NCI-H526 treated with DMSO at 0.1 percent for 48 hours (cell line): ENCODE measurements around the gene PRAME.
"Not testable (repeated sequence)": the region's sequence is repeated elsewhere in the genome, so short reads cannot be mapped to it uniquely, and the experiment has no call there.

Source experiments
- DNase-seq: peaks from one replicate; lab custom pipeline; 2025; lab: John Stamatoyannopoulos, UW

Gene PRAME, protein sequence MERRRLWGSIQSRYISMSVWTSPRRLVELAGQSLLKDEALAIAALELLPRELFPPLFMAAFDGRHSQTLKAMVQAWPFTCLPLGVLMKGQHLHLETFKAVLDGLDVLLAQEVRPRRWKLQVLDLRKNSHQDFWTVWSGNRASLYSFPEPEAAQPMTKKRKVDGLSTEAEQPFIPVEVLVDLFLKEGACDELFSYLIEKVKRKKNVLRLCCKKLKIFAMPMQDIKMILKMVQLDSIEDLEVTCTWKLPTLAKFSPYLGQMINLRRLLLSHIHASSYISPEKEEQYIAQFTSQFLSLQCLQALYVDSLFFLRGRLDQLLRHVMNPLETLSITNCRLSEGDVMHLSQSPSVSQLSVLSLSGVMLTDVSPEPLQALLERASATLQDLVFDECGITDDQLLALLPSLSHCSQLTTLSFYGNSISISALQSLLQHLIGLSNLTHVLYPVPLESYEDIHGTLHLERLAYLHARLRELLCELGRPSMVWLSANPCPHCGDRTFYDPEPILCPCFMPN

DNA sequence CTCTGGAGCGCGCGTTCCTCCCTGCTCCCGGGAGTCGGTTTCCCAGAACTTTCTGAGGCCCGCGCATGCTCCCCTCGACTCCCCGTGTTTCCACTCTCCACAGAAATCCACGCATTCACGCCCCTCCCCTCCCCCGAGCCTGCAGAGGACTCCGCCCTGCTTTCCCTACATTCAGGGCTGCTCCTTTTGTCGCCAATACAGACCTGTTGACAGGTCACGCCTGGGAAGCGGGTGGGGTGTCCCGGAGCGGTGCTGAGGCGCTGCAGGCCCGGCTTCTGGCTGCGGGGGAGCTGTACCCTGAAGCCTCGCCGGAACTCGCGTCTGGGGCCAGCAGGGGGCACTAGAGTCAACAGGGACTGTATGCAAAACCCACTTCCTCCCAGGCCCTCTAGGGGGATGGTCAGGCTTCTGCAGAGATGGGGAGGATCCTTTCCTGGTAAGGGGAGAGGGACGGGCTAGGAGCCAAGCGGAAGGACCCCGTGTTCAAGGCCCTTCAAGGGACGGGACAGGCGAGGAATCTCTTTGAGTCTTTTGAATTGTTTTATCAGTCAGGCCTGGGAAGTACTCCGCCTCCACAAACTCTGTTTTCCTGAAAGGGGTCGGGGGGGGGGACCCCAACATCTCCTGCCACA lies at the start of gene PRAME:
Gene PRAME (minus strand): TSS at position 294 of the 632 bp plus-strand sequence. CDS start 2,433 bp downstream, outside the sequence.
- peak; percentile 49 for DNase-seq

DNA sequence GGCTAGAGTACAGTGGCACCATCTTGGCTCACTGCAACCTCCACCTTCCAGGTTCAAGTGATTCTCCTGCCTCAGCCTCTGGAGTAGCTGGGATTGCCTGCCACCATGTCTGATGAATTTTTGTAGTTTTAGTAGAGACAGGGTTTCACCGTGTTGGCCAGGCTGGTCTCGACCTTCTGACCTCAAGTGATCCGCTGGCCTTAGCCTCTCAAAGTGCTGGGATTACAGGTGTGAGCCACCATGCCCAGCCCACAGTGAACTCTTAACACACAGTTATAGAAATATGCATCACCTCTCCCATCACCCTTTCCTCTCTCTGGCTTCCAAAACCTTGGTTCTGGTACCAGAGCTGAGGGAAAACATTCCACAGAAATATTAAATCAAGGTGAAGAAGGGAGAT lies 49.0 kb upstream of the PRAME start:
- not testable (repeated sequence) for DNase-seq

DNA sequence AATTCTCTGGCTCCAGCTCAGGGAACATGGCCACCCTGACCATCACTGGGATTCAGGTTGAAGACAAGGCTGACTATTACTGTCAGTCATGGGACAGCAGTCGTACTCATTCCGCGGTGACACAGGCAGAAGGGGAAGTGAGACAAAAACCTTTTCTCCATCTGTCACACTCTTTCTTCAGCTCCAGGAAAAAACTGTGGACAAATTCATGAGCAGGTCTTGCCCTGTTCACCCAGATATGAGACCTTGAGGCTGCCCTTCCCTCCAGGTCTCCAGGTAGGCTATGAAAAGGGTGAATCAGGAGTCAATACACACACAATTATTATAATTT lies 46.0 kb upstream of the PRAME start:
- DNase-seq = no peak

DNA sequence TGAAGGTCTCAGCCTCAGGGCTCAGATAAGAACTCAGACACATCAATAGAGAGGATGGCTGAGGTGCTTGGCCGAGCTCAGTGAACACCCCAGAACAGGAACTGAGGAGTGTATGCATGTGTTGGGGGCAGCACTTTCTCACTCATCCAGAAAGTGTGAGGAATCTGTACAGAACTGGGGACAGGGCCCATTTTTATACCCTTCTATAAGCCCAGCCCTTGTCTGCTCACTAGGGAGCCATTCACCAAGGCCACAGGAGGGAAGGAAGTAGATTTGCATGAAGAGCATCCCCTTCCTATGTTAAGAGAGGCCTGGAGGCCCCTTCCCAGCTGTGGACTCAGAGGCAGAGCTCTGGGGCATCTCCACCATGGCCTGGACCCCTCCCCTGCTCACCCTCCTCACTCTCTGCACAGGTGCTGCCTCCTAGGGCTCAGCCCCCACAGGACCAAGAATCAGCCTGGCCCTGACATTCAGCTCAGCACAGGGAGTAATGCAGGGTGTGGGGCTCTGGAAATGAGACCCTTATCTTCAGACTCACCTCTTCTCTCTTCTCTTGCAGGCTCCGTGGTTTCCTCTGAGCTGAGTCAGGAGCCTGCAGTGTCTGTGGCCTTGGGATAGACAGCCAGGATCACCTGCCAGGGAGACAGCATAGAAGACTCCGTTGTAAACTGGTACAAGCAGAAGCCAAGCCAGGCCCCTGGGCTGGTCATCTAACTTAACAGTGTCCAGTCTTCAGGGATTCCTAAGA lies 45.4 kb upstream of the PRAME start:
- DNase-seq = no peak

DNA sequence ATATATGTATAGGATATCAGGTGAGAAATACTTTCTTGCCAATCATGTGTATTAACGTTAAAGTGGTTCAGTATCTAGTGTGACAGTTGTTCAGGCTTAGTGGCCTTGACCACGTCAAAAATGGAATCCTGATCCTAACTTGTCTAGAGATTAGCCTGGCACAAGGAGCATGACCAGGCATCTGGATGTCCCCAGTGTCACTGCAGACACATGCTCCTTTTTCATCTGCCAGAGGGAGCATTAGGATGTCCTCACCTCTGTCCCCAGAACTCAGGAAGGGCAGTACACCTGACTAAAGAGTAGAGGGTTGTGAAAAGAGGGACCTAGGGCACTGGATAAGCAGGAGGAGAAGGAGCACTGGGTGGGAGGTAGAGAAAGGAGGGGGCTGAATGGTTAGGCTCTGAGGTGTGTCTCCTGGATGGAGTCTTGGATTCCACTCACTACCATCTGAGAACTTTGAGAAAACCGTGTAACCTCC lies 44.4 kb upstream of the PRAME start:
- no peak for DNase-seq

DNA sequence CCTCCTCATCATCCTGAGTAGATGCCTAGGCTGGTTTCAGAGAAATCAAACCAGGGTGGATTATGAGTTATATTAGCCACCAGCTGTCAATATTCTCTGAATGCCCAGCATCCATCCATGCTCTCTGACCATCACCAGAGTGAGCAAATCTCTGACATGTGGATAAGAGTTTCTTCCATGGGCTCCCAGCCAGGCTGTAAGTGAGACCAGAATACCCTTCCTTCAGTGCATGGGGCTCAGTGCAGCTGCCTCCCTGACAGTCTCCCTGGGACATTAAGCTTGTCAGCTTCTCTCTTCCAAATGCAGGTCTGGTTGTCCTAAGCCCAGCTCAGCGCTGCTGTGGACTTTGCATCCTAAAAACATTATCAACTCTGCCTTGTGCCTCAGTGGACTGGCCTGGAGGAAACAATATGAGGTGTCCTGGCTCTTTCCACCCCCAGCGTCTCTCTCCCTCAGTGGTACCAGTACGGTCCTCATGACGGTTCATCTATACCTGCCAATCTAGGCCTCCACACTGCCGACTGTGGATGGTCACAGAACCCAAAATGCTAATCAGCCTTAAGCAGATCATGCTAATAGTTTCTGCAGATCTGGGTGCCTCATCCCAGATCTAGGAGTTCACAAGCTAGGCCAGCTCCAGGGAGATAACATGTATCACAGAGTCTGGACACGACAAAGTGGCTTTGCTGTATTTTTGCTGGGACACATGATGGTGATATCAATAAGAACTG lies 41.6 kb upstream of the PRAME start:
- DNase-seq = no peak

DNA sequence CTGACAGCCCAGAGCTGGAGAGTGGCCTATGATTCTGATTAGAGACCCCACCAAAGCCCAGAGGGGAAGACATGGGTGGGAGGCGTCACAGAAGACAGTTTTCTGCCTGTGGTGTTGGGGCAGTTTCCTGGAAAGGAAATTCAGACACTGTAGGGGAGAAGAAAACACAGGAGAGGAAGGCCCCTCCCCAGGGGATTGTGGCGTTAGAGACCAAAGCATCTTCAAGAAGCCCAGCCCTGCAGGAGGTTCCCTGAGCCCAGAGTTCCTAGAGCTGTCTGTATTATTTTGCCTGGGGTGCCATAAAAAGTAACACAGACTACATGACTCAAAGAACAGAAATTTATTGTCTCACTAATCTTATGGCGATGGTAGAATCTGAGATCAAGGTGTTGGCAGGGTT lies 40.2 kb upstream of the PRAME start:
- no peak for DNase-seq

DNA sequence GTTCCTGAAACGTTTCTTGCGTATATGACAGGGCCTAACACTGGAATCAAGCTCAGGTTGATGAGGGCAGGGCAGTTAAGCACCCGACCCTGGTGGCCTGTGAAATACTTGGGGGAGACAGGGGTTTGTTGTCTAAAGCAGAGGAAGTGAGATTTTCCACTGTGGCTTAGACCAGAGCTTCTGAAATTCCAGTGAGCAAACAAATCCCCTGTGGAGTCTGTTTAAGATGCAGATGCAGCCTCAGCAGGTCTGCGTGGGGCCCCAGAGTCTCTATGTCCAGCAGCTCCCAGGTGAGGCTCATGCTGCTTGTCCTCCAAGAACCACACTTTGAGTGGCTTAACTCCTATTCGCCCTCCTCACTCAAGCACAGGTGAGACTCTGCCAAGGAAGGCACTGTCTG lies 39.1 kb upstream of the PRAME start:
- DNase-seq = no peak

DNA sequence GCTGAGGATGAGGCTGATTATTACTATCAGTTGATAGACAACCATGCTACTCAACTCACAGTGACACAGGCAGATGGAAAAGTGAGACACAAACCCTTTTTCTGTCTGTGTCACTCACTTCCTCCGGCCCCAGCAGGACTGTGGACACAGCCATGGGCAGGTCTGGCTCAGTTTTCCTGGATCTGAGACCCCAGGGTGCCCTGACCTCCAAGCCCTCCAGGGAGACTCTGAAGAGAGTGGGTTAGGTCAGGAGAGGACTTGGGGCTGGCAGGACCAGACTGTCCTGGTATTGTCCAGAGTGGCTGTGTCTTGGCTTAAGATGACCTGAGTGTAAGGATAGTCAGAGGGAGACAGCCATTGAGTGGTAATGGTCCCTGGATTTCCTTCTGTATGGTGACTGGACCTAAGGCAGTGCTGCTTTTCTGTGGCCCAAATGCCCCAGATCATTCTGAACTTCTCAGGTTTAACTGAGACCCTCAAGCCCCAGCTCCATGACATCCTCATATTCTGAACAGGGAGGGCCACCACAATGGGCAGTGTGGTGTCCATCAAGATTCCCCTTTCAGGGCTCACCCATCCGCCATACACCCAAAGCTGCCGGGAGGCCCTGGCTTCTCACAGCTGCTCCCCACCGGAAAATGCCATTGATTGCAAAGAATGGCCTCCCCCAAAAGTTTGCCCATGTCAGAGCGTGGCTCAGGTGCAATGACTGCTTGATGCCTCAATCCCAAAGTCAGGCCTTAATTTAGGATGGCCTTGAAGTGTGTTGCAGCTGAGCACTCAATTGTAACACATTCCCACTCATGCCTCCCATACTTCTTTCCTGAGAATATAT lies 36.2 kb upstream of the PRAME start:
- DNase-seq = no peak

DNA sequence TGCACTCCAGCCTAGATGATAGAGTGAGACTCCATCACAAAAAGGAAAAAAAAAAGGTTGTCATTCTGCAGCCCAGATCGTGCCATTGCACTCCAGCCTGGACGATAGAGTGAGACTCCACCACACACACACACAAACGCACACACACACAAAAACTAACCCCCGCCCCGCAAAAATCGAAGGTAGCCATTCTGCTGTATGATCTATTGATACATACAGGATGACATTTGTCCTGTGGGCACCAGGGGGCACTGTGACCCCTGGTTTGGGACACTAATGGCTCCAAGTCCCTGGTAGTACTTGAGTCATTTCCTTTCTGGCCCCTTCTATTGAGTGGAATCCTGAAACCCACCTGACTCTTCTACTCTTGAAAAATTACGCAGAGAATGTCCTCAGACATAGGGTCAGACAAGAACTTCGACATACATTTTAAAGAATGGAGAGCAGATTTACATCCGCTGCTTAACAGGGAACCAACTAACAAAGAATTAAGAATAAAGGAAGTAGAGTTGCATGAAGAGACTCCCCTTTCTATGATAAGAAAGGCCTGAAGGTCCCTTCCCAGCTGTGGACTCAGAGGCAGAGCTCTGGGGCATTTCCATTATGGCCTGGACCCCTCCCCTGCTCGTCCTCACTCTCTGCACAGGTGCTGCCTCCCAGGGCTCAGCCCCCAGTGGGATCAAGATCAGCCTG lies 35.0 kb upstream of the PRAME start:
- no peak for DNase-seq

DNA sequence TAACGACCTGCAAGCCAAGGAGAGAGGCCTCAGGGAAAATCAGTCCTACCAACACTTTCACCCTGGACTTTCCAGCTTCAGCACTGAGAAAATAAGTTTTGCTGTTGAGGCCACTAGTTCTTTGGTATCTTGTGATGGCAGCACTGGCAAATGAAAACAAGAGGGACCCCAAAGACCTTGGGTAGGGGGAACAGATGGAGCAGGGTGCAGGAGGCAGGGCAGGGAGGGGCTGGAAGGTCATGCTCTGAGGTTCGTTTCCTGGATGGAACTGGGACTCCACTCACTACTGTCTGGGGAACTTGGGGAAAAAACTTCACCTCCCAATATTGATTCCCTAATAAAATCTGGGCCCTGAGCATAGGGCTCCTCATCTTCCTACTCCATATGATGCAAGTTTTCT lies 34.2 kb upstream of the PRAME start:
- DNase-seq = no peak

DNA sequence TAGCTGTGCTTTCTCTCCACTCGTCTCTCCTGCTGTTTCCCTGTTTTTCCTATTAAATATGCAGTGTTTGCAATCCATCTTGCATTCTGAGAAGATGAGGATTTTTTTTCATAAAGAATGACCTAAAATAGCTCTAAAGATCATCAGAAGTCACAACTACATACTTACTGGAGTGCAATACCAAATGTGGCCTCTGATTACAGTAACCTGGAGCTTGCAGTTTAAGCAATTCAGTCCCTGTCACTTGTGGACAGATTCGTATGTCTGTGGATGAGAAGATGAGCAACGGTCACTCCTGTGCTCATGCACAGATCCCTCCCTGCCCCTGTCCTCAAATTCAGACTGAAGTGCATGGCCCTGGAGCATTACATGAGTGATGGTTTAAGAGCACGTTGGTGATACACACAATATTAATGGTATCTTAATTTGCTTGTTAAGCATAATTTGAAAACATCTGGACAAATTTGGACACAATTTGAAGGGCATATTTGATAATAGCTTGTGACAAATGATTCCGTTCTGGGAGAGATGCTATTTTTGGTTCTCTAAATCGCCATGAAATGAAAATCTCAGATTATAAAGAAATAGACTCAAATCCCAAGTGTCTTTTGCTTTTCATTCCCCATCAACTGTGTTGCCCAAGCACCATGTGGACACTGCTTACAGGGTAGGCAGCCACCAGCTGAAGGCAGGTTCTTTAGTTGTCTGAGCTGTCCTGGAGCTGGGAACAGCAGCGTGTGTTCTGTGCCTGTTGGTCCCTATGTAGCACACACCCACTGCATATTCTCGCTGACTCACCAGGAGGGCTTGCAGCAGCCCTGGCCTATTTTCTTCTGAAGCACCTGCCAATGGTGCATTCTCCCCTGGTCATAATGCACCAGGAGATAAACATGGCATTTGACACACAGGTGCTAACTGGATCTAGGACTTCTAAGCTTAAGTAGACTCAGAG lies 32.6 kb upstream of the PRAME start:
- no peak for DNase-seq

DNA sequence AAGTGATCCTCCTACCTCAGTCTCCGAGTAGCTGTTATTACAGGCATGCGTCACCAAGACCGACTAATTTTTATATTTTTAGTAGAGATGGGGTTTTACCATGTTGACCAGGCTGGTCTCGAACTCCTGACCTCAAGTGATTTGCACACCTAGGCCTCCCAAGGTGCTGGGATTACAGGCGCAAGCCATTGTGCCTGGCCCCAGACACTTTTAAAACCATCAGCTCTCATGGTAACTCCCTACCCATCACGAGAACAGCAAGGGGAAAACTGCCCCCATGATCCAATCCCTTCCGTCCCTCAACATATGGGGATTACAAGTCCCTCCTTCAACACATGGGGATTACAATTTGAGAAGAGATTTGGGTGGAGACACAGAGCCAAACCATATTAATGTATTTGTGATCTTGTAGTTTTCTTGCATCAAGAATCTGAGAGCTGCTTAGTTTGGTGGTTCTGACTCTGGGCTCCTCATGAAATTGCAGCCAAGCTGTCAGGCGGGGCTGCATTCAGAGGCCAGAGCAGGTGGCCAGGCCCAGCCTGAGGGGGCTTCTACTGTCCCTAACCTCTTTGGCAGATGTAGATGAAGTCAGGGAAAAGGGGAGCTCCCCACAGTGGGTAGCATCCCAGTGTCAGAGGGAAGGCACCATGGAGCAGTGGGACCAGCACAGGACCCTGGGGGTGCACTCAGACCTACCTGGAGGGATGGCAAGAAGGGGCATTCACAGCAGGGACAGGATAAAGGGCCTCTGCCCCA lies 31.2 kb upstream of the PRAME start:
- DNase-seq = no peak

DNA sequence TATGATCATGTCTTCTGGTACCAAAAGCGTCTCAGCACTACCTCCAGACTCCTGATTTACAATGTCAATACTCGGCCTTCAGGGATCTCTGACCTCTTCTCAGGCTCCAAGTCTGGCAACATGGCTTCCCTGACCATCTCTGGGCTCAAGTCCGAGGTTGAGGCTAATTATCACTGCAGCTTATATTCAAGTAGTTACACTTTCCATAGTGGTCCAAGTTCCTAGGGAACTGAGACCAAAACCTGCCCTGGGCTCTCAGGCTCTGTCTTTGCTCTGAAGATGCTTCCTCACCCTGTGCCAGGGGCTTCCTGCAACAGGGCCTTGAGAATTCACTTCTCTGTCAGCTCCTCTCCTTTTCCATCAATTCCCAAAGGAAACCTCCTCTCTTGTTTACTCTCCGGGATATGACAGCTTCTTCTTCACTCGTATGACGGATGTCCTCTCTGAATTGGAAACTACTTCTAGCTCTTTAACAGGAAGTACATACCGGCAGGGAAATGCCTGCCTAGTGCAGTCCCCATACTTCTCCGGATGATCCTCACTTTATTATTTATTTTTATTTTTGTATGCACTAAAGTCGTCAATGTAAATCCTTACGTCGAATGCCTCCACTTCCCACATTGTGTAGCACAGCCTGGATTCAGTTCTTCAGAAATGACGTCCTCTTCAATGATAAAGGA lies 29.6 kb upstream of the PRAME start:
- DNase-seq = no peak

DNA sequence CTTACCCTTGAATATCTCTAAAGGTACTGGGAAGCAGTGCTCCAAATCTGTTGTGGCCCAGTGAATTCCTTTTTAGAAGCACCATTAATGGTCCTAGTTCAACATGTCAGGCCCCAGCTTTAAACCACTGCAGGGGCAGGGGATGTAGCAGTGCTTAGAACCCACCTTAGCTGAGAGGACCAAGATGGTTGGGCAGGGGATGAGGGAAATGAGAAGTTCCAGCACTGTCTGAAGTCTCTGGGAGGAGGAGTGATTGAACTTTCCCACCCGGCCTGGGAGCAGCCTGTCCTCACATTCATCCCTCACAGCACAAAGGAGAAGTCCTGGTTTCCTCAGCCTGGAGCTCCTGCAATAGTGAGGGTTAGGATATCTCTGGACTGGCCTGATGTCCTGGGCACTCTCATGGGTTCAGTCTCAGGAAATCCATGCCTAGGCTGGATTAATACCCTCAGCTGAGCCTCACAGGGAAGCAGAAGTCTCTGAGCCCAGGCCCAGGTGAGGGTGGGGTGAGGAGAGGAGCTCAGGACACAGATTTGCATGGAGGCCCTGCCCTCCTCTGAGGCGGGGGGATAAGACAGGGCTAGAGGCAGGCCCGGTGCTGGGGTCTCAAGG lies 28.6 kb upstream of the PRAME start:
- DNase-seq = no peak

DNA sequence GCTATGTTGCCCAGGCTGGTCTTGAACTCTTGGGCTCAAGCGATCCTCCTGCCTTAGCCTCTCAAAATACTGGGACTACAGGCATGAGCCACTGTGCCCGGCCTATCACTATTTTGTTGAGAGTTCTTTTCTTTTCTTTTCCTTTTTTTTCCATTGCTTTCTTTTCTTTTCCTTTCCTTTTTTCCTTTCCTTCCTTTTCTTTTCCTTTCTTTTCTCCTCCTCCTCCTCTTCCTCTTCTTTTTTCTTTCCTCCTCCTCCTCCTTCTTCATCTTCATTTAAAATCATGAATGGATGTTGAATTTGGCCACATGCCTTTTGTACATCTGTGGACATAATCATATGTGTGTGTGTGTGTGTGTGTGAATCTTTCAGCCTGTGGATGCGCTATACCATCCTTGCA lies 25.7 kb upstream of the PRAME start:
- DNase-seq = no peak

DNA sequence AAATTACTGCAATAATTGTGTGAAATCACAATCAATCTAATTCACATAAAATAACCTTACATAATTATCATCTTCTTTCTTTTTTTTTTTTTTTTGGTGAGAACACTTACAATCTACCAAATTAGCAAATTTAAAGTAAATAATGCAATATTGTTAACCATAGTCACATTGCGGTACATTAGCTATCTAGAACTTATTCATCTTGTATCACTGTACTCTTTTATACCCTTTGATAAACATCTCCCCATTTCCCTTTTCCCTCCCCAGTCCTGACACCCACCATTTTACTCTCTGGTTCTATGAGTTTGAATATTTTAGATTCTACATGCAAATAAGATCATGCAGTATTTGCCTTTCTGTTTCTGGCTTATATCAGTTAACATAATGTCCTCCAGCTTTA lies 24.0 kb upstream of the PRAME start:
- peak; percentile 66 for DNase-seq

DNA sequence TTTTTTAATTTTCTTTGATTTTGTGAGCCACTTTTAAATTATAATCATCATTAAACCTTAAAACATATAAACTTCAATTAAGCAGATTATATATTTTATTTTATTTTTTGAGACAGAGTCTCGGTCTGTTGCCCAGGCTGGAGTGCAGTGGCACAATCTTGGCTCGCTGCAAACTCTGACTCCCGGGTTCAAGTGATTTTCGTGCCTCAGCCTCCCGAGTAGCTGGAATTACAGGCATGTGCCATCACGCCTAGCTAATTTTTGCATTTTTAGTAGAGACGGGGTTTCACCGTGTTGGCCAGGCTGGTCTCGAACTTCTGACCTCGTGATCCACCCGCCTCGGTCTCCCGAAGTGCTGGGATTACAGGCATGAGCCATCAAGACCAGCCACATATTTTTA lies 22.5 kb upstream of the PRAME start:
- not testable (repeated sequence) for DNase-seq
